ENCODE measurements around the gene ADI1.
"Not testable (repeated sequence)": the region's sequence is repeated elsewhere in the genome, so short reads cannot be mapped to it uniquely, and the experiment has no call there.

ADI1 gene

GRCh38 chr2:3492475-3492787 lies 26.9 kb downstream of the ADI1 start:
- not testable (repeated sequence) for DNase-seq

- DNase-seq = no peak
Measured at GRCh38 chr2:3491716-3492474, 27.4 kb downstream of the ADI1 start.

- no peak for DNase-seq
Measured at GRCh38 chr2:3491306-3491705, 28.0 kb downstream of the ADI1 start.

- no peak for DNase-seq
Measured at GRCh38 chr2:3490191-3491170, 28.9 kb downstream of the ADI1 start.

- DNase-seq = no peak
Measured at GRCh38 chr2:3489764-3490115, 29.6 kb downstream of the ADI1 start.

GRCh38 chr2:3488855-3489763 lies 30.2 kb downstream of the ADI1 start:
- no peak for DNase-seq

DNA sequence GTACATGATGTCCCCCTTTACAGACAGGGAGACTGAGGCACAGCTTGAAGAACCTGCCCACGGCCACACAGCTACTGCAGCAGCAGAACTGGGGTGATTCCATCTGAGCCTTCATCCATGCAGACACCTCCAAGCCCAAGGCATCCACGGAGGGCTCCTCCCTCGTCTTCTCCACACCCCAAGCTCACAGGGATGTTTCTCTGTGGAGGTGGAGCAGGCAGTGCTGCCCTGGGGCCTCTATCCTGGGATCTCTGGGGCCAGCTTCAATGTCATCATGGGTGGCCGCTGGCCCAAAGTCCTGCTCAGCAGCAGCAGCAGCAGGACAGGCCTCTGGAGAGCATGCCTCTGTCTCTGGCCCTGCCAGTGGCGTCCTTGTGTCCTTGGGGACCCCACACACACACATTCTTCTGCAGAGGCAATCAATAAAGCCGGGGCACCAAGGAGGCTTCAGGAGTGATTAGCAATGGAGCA lies 31.2 kb downstream of the ADI1 start:
- no peak for DNase-seq

DNA sequence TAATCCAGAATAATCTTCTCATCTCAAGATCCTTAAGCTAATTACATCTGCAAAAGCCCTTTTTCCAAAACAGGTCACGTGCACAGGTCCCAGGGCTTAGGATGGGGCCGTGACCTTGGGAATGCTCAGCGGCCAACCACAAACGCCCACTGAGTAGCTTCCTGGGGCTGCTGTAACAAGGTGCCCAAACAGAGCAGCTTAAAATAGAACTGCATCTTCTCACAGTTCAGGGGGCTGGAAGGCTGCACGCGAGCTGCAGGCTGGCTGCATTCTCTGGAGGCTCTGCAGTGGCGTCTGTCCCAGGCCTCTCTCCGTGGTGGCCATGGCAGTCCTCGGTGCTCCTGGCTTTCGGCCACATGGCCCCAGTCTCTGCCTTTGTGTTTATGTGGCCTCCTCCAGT lies 31.9 kb downstream of the ADI1 start:
- no peak for DNase-seq

DNA sequence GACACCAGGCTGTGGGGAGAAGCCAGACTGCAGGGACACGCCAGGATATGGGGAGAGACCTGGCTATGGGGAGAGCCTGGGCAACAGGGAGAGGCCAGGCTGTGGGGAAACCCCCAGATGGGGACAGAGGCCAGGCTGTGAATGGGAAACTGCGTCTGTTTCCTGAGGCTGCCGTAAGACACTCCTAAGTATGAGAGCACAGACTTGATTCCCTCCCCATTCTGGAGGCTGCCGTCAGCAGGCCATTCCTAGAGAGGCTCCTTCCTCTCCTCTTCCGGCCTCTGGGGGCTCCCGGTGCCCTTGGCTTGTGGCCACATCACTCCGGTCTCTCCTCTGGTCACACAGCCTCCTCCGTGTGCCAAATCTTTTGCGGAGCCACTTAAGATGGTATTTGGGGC lies 32.3 kb downstream of the ADI1 start:
- no peak for DNase-seq

DNA sequence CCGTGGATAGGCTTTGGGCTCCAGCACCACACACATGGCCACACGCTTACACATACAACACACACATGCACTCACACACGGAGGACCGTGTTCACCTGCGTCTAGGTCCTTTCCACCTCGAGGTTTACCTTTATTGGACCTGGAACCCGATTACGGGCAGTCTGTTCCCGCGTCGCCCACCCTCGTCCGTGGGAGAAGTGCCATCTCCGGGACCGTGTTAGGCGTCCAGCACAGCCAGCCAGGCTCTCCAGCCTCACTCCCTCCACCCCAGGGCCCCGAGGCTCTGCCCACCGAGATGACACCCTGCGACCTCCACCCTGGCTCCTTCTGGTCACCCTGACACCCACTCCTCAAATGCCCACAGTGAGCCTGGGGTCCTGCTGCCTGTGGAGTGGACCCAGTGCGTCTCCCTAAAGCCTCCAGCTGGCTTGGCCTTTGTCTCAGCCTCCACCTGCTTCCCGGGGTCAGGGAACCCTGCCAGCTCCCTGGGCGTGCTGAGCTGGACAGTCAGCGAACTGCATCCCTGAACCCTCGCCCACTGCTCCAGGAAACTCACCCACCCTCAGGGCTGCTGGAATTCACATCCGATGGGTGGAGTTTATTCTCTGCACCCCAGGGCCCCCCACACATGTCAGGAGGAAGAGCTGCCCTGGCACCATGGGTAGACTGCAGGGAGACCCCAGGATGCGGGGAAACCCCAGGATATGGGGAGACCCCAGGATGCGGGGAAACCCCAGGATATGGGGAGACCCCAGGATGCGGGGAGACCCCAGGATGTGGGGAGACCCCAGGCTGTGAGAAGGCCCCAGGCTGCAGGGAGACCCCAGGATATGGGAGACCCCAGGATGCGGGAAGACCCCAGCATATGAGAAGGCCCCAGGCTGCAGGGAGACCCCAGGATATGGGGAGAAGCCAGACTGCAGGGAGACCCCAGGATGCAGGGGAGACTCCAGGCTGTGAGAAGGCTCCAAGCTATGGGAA lies 33.0 kb downstream of the ADI1 start:
- DNase-seq = no peak

DNA sequence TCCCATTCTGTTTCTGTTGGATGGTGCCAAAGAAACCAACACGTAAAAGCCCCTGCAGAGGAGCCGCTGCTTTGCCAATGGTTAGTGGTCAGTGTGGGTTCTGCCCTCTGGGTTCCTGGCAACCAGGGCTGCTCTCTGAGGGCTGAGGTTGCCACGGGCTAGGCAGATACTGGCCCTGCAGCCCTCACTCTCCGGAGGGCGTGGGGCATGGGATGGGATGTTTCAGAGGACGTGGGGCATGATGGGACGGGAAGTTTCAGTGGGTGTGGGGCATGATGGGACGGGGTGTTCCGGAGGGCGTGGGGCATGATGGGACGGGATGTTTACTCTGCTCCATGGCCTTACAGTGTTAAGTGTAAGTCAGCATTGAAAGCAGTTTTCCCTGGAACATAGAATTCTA lies 34.2 kb downstream of the ADI1 start:
- DNase-seq = no peak

- DNase-seq = no peak
Measured at GRCh38 chr2:3483986-3484960, 35.1 kb downstream of the ADI1 start.

GRCh38 chr2:3483227-3483985 lies 35.9 kb downstream of the ADI1 start:
- no peak for DNase-seq

GRCh38 chr2:3482363-3482821 lies 36.9 kb downstream of the ADI1 start:
- DNase-seq = no peak

GRCh38 chr2:3481736-3482362 lies 37.5 kb downstream of the ADI1 start:
- DNase-seq = no peak

- no peak for DNase-seq
Measured at GRCh38 chr2:3481011-3481400, 38.3 kb downstream of the ADI1 start.

DNA sequence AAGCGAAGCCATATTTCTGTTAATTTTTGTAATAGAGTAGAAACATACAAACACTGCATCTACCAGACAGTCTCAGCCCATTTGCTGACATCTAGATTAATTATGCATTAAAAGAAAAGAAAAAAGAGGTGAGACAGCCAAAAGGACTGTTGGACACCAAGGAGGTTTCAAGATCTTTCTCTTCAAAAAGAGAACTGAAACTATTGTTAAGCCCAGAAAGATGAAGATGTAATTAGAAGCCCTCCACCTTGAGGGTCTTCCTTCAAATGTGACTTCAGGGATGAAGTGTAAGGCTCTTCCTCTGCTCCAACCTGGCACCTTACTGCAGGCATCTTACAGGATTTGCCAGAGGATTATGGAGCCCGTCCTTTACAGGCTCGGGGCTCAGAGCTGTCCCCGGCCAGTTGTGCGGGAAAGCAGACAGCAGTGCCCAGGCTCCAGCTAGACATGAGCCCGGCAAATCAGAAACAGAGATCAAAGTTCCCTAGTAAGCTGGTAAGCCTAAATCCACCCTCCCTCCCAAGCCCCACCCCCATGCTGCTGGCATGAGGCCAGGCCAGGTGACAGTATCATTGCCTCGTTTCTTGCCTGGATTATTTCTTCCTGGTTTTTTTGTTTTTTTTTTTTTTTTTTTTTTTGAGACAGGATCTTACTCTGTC lies 38.9 kb downstream of the ADI1 start:
- no peak for DNase-seq
